Measurements from ENCODE around the gene TFAP2E. TPM values are rescaled to one million over a fixed set of nuclear protein-coding genes. Genes with fewer than 3 reads are reported as not detected.

Gene TFAP2E
- total RNA-seq, 1 donor from 2014 or later = 6.4 TPM

GRCh38 chr1:35568975-35569395, 4.1 kb upstream of the TFAP2E start:
- no peaks in the 10 kb centered on the region for H3K27me3 ChIP-seq
- H3K36me3 ChIP-seq = peaks cover 0 to 10% of the 10 kb centered on the region in 2 donors
- intact Hi-C loops (cut with DNase I) = loop anchor here (5.0 to 10.0 kb wide), 2 partner anchors 158 to 364 kb away; no protein-coding TSS in a partner anchor
- no peaks in the 10 kb centered on the region for H3K9me3 ChIP-seq
- no peak overlapping the region for H3K4me3 ChIP-seq
- H3K27ac ChIP-seq = no peak overlapping the region
- TF ChIP-seq CTCF (IDR thresholded peaks at IDR 0.05) = peak; percentile 75 to 79 (median 78)
- TF ChIP-seq POLR2AphosphoS5 (IDR thresholded peaks at IDR 0.05; ENCODE audit: insufficient read depth in 1 of 2, low read depth in 1 of 2) = no peak
- DNase-seq (ENCODE audit: extremely low spot score in 2 of 2) = no peak
- H3K4me1 ChIP-seq = peaks cover 15% of the 10 kb centered on the region

GRCh38 chr1:35569936-35570335, 3.2 kb upstream of the TFAP2E start:
- Histone ChIP-seq H3K9me3 (no peaks in the 10 kb centered on the region), H3K27me3 (no peaks in the 10 kb centered on the region), H3K27ac (no peak overlapping the region), H3K36me3 (peaks cover 0 to 10% of the 10 kb centered on the region in 2 donors), H3K4me3 (no peak overlapping the region), H3K4me1 (peaks cover 15% of the 10 kb centered on the region)
- TF ChIP-seq POLR2AphosphoS5 (IDR thresholded peaks at IDR 0.05; ENCODE audit: insufficient read depth in 1 of 2, low read depth in 1 of 2) (no peak), CTCF (IDR thresholded peaks at IDR 0.05) (no peak), POLR2A (IDR thresholded peaks at IDR 0.05) (no peak)
- DNase-seq (ENCODE audit: extremely low spot score in 2 of 2) = no peak
- intact Hi-C loops (cut with DNase I) = loop anchor here (5.0 to 10.0 kb wide), 3 partner anchors 157 to 507 kb away; no protein-coding TSS in a partner anchor

GRCh38 chr1:35570589-35571137, 2.5 kb upstream of the TFAP2E start:
- no peaks in the 10 kb centered on the region for H3K27me3 ChIP-seq
- intact Hi-C loops (cut with DNase I) = loop anchor here (5.0 kb wide), 1 partner anchor 507 kb away; no protein-coding TSS in a partner anchor

DNA sequence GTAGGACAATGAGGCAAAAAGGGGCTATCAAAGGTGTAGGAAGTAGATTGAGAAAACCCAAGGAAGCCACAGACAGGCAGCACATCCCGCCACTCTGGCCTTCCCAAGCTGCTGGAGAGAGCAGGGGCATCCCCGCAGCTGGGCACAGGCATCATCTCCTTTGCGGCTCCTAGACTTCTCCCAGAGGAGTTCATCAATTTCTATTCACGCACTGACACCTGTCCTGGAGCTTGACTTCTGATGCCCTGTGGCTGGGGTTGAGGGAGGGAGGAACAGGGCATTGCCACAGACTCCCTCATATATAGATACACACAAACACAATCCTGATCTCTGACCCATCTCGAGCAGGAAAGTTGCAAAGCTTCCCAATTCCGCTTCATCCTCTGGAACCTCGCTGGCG, 1.9 kb upstream of the TFAP2E start:
- no peak for DNase-seq (ENCODE audit: extremely low spot score in 2 of 2)
- Histone ChIP-seq H3K27ac (no peak overlapping the region), H3K27me3 (no peaks in the 10 kb centered on the region), H3K4me1 (peaks cover 15% of the 10 kb centered on the region), H3K9me3 (no peaks in the 10 kb centered on the region), H3K4me3 (no peak overlapping the region), H3K36me3 (no peaks in the 10 kb centered on the region)
- TF ChIP-seq POLR2AphosphoS5 (IDR thresholded peaks at IDR 0.05; ENCODE audit: insufficient read depth in 1 of 2, low read depth in 1 of 2) (no peak), CTCF (IDR thresholded peaks at IDR 0.05) (no peak), POLR2A (IDR thresholded peaks at IDR 0.05) (no peak)
- intact Hi-C loops (cut with DNase I) = loop anchor here (5.0 kb wide), 1 partner anchor 506 kb away; no protein-coding TSS in a partner anchor

More at GRCh38 chr1:35570589-35571137, 2.5 kb upstream of the TFAP2E start:
- Histone ChIP-seq H3K27ac (no peak overlapping the region), H3K4me1 (peaks cover 15% of the 10 kb centered on the region), H3K4me3 (no peak overlapping the region), H3K36me3 (peaks cover 0 to 4% of the 10 kb centered on the region in 2 donors), H3K9me3 (no peaks in the 10 kb centered on the region)
- no peak for DNase-seq (ENCODE audit: extremely low spot score in 2 of 2)
- no peak for TF ChIP-seq POLR2A (IDR thresholded peaks at IDR 0.05)

GRCh38 chr1:35572296-35572695, 818 bp upstream of the TFAP2E start:
- Histone ChIP-seq H3K4me3 (no peak overlapping the region), H3K9me3 (no peaks in the 10 kb centered on the region), H3K27me3 (no peaks in the 10 kb centered on the region), H3K4me1 (peaks cover 20% of the 10 kb centered on the region), H3K27ac (no peak overlapping the region), H3K36me3 (no peaks in the 10 kb centered on the region)
- TF ChIP-seq CTCF (IDR thresholded peaks at IDR 0.05) (no peak), POLR2A (IDR thresholded peaks at IDR 0.05) (no peak)
- intact Hi-C loops (cut with DNase I) = loop anchor here (5.0 kb wide), 1 partner anchor 505 kb away; no protein-coding TSS in a partner anchor
- no peak for DNase-seq (ENCODE audit: extremely low spot score in 2 of 2)

Data from vagina (tissue), 2 donors.